GM12878 (cell line): ENCODE measurements around the gene FGF12. TPM values are rescaled to one million over a fixed set of nuclear protein-coding genes. Genes with fewer than 3 reads are reported as not detected.

Experiments
- ATAC-seq: fragments of 200-7000 bp; cut with Tn5 transposase; 3 replicates; pipeline ENCODE4 v1.9.1; 2020; ENCODE audit warnings: mild to moderate bottlenecking, moderate library complexity
- BruUV-seq: library from RNA; stranded (reverse); fragments of 400-500 nt; replicated peaks from 2 replicates; lab custom pipeline; 2021; lab: Mats Ljungman, UMichigan
- CTCF ChIA-PET: fragments of 300-600 bp; sonication (Branson Sonifier 250); formaldehyde crosslinking; extraction: SDS; loops from one replicate; lab custom pipeline; 2021; ENCODE audit warnings: inconsistent platforms; lab: Yijun Ruan, JAX
- POLR2A ChIA-PET: fragments of 350-600 bp; formaldehyde crosslinking; extraction: SDS; loops from one replicate; lab custom pipeline; 2021; ENCODE audit warnings: inconsistent platforms; lab: Charles Lee
- RAD21 ChIA-PET: fragments of 300-600 bp; sonication (Branson Sonifier 250); formaldehyde crosslinking; loops from one replicate; lab custom pipeline; 2023; ENCODE audit warnings: antibody characterized with exemption; ENCODE audit not compliant: unreplicated experiment; lab: Charles Lee
- SMC1A ChIA-PET: fragments of 300-600 bp; sonication (Branson Sonifier 250); formaldehyde crosslinking; loops from one replicate; lab custom pipeline; 2023; ENCODE audit not compliant: unreplicated experiment, uncharacterized antibody; lab: Charles Lee
- DNase-seq: peaks from one replicate; pipeline ENCODE4 v3.0.0-alpha.2; 2011; ENCODE audit warnings: low read depth, low spot score
- FAIRE-seq: peaks from 3 replicates; lab custom pipeline; 2011; peaks lifted over from hg19 to GRCh38; lab: Jason Lieb, UNC
- H2AFZ ChIP-seq: 2 replicates; pipeline ENCODE4 v1.6.0; 2011; ENCODE audit warnings: low read depth, low read length, control low read depth; ENCODE audit not compliant: control insufficient read depth
- H3K27ac ChIP-seq: 2 replicates; pipeline ENCODE4 v1.5.1; 2011; ENCODE audit warnings: control low read depth; ENCODE audit not compliant: control insufficient read depth, insufficient read depth
- H3K27me3 ChIP-seq, 2 experiments: replicated peaks in 1 of 2; 2 replicates each; pipeline versions ENCODE4 v1.6.0 to v1.6.1; 2011; ENCODE audit warnings: low read length in 1 of 2; ENCODE audit not compliant: control insufficient read depth in 2 of 2, insufficient read depth in 2 of 2
- H3K36me3 ChIP-seq, 2 experiments: 2 replicates each; pipeline ENCODE4 v1.5.1; 2011; ENCODE audit warnings: low read length in 1 of 2; ENCODE audit not compliant: control insufficient read depth in 2 of 2, insufficient read depth in 2 of 2
- H3K4me1 ChIP-seq: 2 replicates; pipeline ENCODE4 v1.6.1; 2011; ENCODE audit warnings: mild to moderate bottlenecking, low read length, moderate library complexity, mixed read lengths; ENCODE audit not compliant: control insufficient read depth, insufficient read depth
- H3K4me2 ChIP-seq: 2 replicates; pipeline ENCODE4 v1.6.0; 2011; ENCODE audit warnings: control low read depth; ENCODE audit not compliant: control insufficient read depth, insufficient read depth
- H3K4me3 ChIP-seq: fragments of 200-600 bp; sonication (generic); 2 replicates; pipeline ENCODE4 v1.5.1; 2016
- H3K79me2 ChIP-seq: 2 replicates; pipeline ENCODE4 v1.6.0; 2011; ENCODE audit warnings: low read length; ENCODE audit not compliant: control insufficient read depth, insufficient read depth
- H3K9ac ChIP-seq: 2 replicates; pipeline ENCODE4 v1.8.0; 2011; ENCODE audit warnings: low read length, control low read depth, mixed read lengths; ENCODE audit not compliant: control insufficient read depth, insufficient read depth
- H3K9me3 ChIP-seq: replicated peaks from 3 replicates; pipeline ENCODE4 v1.5.1; 2011; ENCODE audit warnings: mild to moderate bottlenecking, low read length; ENCODE audit not compliant: control insufficient read depth, insufficient read depth
- H4K20me1 ChIP-seq: 2 replicates; pipeline ENCODE4 v1.6.0; 2011; ENCODE audit not compliant: control insufficient read depth, insufficient read depth
- CBFB ChIP-seq: IDR thresholded peaks from 2 replicates; pipeline ENCODE4 v1.6.1; 2016; ENCODE audit warnings: antibody characterized with exemption, low read depth
- CHD1 ChIP-seq: IDR thresholded peaks from 2 replicates; pipeline ENCODE4 v1.6.1; 2012; ENCODE audit warnings: low read depth, low read length, improper control_type of control experiment
- JUNB ChIP-seq: IDR thresholded peaks from 2 replicates; pipeline ENCODE4 v1.6.1; 2016; ENCODE audit warnings: antibody characterized with exemption, mild to moderate bottlenecking
- JUND ChIP-seq: IDR thresholded peaks from 2 replicates; pipeline ENCODE4 v1.6.1; 2012; ENCODE audit warnings: low read depth, mild to moderate bottlenecking, low read length, improper control_type of control experiment, moderate library complexity
- RFX5 ChIP-seq: IDR thresholded peaks from 2 replicates; pipeline ENCODE4 v1.6.1; 2011; ENCODE audit warnings: low read depth, low read length, improper control_type of control experiment
- SMC3 ChIP-seq: IDR thresholded peaks from 2 replicates; pipeline ENCODE4 v1.6.1; 2011; ENCODE audit warnings: low read length, improper control_type of control experiment, borderline replicate concordance
- STAT3 ChIP-seq: IDR thresholded peaks from 2 replicates; pipeline ENCODE4 v1.6.1; 2011; ENCODE audit warnings: low read depth, low read length, improper control_type of control experiment
- YY1 ChIP-seq: IDR thresholded peaks from 2 replicates; pipeline ENCODE4 v1.6.1; 2011; ENCODE audit warnings: low read depth, mild to moderate bottlenecking, low read length
- WGBS: methylation state at CpG from one replicate; pipeline ENCODE4 v1.1.6; 2016; ENCODE audit warnings: low lambda C conversion rate; ENCODE audit not compliant: insufficient replicate concordance, insufficient coverage; ENCODE audit errors: missing lambda C conversion rate; 5-methylcytosine and 5-hydroxymethylcytosine counted together
- in situ Hi-C: fragments of 300-500 bp; cut with MboI; formaldehyde crosslinking; loops from 9 replicates; pipeline ENCODE4 v1.14.3; 2018; ENCODE audit warnings: mixed read lengths
- intact Hi-C: fragments of 100-400 bp; cut with micrococcal nuclease; formaldehyde crosslinking; loops from one replicate; pipeline ENCODE4 v1.14.2; 2022; ENCODE audit not compliant: unreplicated experiment
- polyA plus RNA-seq, 11 experiments: library from polyadenylated mRNA; depleted of rRNA in 4 of 11; unstranded in 6 of 11; stranded (reverse) in 5 of 11; fragments of >200 nt; fragmentation: Nextera tagmentation in 4 of 11; fragmentation: Illumina TruSeq in 1 of 11; extraction: Ambion mirVana in 4 of 11; extraction: Trizol in 1 of 11; gene quantifications; 1 replicate in 1 of 11; 2 replicates in 10 of 11; pipeline versions ENCODE4 v1.2.1 to v1.2.3, GENCODE V29; 2011 to 2016; ENCODE audit warnings: inconsistent platforms in 2 of 11, missing spikeins in 2 of 11, low read depth in 1 of 11
- total RNA-seq, 4 experiments: library from RNA; depleted of rRNA in 3 of 4; stranded (reverse); fragments of >200 nt in 3 of 4; fragmentation: Illumina TruSeq in 1 of 4; extraction: Trizol in 1 of 4; gene quantifications; 2 replicates each; pipeline versions ENCODE4 v1.2.1 to v1.2.3, GENCODE V29; 2013 to 2021
- TF ChIP-seq, protein P1 (sequence below): fragments of 450-650 bp; IDR thresholded peaks from 2 replicates; pipeline ENCODE4 v1.6.1; 2016; ENCODE audit warnings: mild to moderate bottlenecking
- TF ChIP-seq, protein P2 (sequence below): fragments of 450-650 bp; IDR thresholded peaks from 2 replicates; pipeline ENCODE4 v1.6.1; 2017; ENCODE audit warnings: mild to moderate bottlenecking
- TF ChIP-seq, protein P3 (sequence below), 3 experiments: IDR thresholded peaks in 2 of 3; conservative IDR thresholded peaks in 1 of 3; 2 replicates each; pipeline ENCODE4 v1.5.1; 2011; ENCODE audit warnings: low read depth in 3 of 3, low read length in 3 of 3, mild to moderate bottlenecking in 3 of 3, control low read depth in 2 of 3, moderate library complexity in 2 of 3, inconsistent platforms in 1 of 3, mixed read lengths in 1 of 3; ENCODE audit not compliant: control insufficient read depth in 2 of 3, insufficient read depth in 1 of 3; ENCODE audit errors: extremely low read depth in 1 of 3

FGF12 gene
- total and polyA plus RNA-seq, 10 of the 15 experiments (the other 5 are each of a cell fraction or from before 2014, with no cell fraction given) = 0.03 to 0.43 (median 0.13) TPM; not detected in 7

DNA sequence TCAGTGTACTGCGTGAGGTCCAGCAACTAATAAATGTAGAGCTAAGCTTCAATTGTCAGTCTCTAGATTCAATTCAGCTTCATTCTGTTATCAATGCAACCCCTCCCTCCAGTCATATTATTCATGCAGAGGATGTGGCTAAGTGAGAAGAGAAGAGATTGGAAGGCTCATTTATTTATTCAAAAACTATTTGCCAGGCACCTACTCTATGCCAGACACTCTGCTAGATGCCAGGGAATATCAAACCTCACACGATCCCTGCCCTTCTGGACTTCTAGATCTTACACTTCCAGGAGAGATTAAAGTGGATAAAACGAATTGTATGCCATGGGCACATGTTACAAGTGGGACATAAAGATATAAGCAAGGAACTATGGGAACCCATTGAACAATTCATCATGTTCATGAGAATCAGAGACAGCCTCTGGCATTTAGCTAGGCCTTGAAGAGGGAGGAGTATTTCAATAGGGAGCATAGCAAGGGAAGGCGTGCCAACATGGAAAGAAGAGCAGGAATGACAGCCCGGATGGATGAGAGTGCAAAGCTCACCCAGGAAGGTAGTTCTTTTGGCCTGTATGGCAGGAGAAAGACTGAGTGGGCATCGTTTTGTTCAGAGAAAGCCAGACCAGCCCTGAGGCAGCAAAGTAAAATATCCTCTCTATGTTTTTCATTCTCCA, 75.4 kb downstream of the FGF12 start:
- no peak for ATAC-seq
- TF ChIP-seq STAT3 = no peak
- TF ChIP-seq, protein P1, sequence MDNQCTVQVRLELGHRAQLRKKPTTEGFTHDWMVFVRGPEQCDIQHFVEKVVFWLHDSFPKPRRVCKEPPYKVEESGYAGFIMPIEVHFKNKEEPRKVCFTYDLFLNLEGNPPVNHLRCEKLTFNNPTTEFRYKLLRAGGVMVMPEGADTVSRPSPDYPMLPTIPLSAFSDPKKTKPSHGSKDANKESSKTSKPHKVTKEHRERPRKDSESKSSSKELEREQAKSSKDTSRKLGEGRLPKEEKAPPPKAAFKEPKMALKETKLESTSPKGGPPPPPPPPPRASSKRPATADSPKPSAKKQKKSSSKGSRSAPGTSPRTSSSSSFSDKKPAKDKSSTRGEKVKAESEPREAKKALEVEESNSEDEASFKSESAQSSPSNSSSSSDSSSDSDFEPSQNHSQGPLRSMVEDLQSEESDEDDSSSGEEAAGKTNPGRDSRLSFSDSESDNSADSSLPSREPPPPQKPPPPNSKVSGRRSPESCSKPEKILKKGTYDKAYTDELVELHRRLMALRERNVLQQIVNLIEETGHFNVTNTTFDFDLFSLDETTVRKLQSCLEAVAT = no peak
- TF ChIP-seq, protein P2, sequence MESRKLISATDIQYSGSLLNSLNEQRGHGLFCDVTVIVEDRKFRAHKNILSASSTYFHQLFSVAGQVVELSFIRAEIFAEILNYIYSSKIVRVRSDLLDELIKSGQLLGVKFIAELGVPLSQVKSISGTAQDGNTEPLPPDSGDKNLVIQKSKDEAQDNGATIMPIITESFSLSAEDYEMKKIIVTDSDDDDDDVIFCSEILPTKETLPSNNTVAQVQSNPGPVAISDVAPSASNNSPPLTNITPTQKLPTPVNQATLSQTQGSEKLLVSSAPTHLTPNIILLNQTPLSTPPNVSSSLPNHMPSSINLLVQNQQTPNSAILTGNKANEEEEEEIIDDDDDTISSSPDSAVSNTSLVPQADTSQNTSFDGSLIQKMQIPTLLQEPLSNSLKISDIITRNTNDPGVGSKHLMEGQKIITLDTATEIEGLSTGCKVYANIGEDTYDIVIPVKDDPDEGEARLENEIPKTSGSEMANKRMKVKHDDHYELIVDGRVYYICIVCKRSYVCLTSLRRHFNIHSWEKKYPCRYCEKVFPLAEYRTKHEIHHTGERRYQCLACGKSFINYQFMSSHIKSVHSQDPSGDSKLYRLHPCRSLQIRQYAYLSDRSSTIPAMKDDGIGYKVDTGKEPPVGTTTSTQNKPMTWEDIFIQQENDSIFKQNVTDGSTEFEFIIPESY = no peak
- TF ChIP-seq RFX5 = no peak
- no peak for TF ChIP-seq JUND
- TF ChIP-seq CHD1 = no peak
- TF ChIP-seq CBFB = no peak
- TF ChIP-seq JUNB = no peak
- no peak for TF ChIP-seq YY1
- no peak for TF ChIP-seq SMC3
- TF ChIP-seq, protein P3, sequence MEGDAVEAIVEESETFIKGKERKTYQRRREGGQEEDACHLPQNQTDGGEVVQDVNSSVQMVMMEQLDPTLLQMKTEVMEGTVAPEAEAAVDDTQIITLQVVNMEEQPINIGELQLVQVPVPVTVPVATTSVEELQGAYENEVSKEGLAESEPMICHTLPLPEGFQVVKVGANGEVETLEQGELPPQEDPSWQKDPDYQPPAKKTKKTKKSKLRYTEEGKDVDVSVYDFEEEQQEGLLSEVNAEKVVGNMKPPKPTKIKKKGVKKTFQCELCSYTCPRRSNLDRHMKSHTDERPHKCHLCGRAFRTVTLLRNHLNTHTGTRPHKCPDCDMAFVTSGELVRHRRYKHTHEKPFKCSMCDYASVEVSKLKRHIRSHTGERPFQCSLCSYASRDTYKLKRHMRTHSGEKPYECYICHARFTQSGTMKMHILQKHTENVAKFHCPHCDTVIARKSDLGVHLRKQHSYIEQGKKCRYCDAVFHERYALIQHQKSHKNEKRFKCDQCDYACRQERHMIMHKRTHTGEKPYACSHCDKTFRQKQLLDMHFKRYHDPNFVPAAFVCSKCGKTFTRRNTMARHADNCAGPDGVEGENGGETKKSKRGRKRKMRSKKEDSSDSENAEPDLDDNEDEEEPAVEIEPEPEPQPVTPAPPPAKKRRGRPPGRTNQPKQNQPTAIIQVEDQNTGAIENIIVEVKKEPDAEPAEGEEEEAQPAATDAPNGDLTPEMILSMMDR (IDR thresholded peaks at IDR 0.05 in 2 of 3, conservative IDR thresholded peaks at IDR 0.05 in 1 of 3; ENCODE audit: control insufficient read depth in 2 of 3, extremely low read depth in 1 of 3, insufficient read depth in 1 of 3, low read depth in 3 of 3, low read length in 3 of 3) = no peak
- Histone ChIP-seq H3K9ac (no peak overlapping the region), H3K9me3 (no peaks in the 10 kb centered on the region), H3K4me2 (no peak overlapping the region), H3K4me3 (no peak overlapping the region), H3K36me3 (no peaks in the 10 kb centered on the region), H3K27me3 (no peaks in the 10 kb centered on the region), H4K20me1 (no peaks in the 10 kb centered on the region), H2AFZ (no peak overlapping the region), H3K4me1 (no peaks in the 10 kb centered on the region), H3K27ac (no peak overlapping the region), H3K79me2 (no peaks in the 10 kb centered on the region)
- ChIA-PET RAD21 (no interaction called here), CTCF (no interaction called here), POLR2A (no interaction called here), SMC1A (no interaction called here)
- no TSS peak for BruUV-seq
- FAIRE-seq = no peak
- intact Hi-C loops = no loop called here
- in situ Hi-C loops = no loop called here
- 17% methylated on average over 6 of the region's 6 CpGs for WGBS
- DNase-seq = no peak
